ENCODE results near the gene MPG. TPM values are rescaled to one million over a fixed set of nuclear protein-coding genes. Genes with fewer than 3 reads are reported as not detected.

MPG gene
- polyA plus RNA-seq, 3 donors, result 32.5 to 86.9 (median 70.6) TPM

DNA sequence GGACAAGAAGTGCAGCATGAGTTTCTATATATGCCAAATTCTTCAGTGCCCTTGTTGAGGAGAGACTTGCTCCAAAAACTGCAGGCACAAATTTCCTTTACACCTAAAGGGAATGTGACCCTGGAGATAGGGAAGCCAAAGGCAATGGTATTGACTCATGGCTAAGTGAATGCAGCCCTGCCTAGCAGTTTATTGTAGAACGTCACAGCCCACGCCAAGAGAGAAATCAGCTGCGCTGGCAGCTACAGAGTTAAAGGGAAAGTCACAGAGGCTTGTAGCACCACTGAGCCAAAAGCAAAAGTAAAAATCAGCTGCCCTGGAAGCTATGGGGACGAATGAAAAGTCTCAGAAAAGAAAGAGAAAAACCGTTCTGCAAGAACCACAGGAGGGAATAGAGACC, 34.7 kb upstream of the MPG start:
- Histone ChIP-seq H3K4me1 (ENCODE audit: control insufficient read depth in 1 of 2, insufficient read depth in 2 of 2, low read length in 2 of 2) (peaks cover 0 to 7% of the 10 kb centered on the region in 2 donors), H3K4me3 (replicated peaks in 1 of 3; ENCODE audit: low read depth in 2 of 3, low read length in 3 of 3) (no peak overlapping the region), H3K27me3 (ENCODE audit: control insufficient read depth in 2 of 2, insufficient read depth in 2 of 2, low read length in 2 of 2) (no peaks in the 10 kb centered on the region), H4K20me1 (ENCODE audit: insufficient read depth, low read length) (no peaks in the 10 kb centered on the region), H2AFZ (ENCODE audit: insufficient read depth, low read depth, low read length, poor library complexity, severe bottlenecking) (no peak overlapping the region), H3K9me3 (replicated peaks in 1 of 2; ENCODE audit: control insufficient read depth in 1 of 2, insufficient read depth in 1 of 2, low read length in 2 of 2) (no peaks in the 10 kb centered on the region), H3K36me3 (replicated peaks in 1 of 2; ENCODE audit: control insufficient read depth in 1 of 2, insufficient read depth in 2 of 2, low read length in 2 of 2) (peaks cover 45 to 63% of the 10 kb centered on the region in 2 donors), H3K9ac (ENCODE audit: insufficient read depth, low read length, poor library complexity, severe bottlenecking) (no peak overlapping the region), H3K79me2 (ENCODE audit: insufficient read depth, low read length) (peaks cover 4% of the 10 kb centered on the region), H3K27ac (ENCODE audit: low read depth in 1 of 2, low read length in 2 of 2) (no peak overlapping the region), H3K4me2 (replicated peaks; ENCODE audit: extremely low read depth, low read length, poor library complexity, severe bottlenecking) (no peak overlapping the region)
- Mint-ChIP-seq H3K9me3 (no peaks in the 10 kb centered on the region), H3K4me1 (peaks cover 16% of the 10 kb centered on the region), H3K36me3 (peaks cover 54 to 62% of the 10 kb centered on the region in 2 donors), H3K27ac (no peak overlapping the region), H3K27me3 (ENCODE audit: low read depth in 3 of 3) (peaks cover 0 to 2% (median 0%) of the 10 kb centered on the region in 3 donors), H3K4me3 (no peak overlapping the region)
- TF ChIP-seq, protein P1, sequence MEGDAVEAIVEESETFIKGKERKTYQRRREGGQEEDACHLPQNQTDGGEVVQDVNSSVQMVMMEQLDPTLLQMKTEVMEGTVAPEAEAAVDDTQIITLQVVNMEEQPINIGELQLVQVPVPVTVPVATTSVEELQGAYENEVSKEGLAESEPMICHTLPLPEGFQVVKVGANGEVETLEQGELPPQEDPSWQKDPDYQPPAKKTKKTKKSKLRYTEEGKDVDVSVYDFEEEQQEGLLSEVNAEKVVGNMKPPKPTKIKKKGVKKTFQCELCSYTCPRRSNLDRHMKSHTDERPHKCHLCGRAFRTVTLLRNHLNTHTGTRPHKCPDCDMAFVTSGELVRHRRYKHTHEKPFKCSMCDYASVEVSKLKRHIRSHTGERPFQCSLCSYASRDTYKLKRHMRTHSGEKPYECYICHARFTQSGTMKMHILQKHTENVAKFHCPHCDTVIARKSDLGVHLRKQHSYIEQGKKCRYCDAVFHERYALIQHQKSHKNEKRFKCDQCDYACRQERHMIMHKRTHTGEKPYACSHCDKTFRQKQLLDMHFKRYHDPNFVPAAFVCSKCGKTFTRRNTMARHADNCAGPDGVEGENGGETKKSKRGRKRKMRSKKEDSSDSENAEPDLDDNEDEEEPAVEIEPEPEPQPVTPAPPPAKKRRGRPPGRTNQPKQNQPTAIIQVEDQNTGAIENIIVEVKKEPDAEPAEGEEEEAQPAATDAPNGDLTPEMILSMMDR (IDR thresholded peaks at IDR 0.05), result no peak
- WGBS (ENCODE audit: insufficient coverage), result 94% methylated on average over 3 of the region's 5 CpGs
- intact Hi-C loops (cut with micrococcal nuclease), result no loop called here
- no peak for DNase-seq

DNA sequence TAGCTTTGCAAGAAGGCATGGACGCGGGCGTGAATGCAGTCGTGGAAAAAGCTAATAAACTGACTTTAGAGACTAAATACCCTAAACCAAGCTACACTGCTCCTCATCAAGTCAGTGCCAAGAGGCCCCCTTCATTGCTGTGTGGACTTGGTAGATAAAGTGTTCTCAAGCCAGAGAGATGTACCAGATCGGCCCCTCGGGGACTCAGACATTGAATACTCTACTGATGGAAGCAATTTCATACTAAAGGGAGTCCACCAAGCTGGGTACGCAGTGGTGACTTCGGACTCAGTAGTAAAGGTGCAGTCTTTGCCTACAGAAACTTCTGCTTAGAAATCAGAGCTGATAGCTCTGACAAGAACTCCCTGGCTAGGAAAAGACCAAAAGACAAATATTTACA, 33.4 kb upstream of the MPG start:
- no peak overlapping the region for H3K4me3 Mint-ChIP-seq
- Histone ChIP-seq H3K4me1 (ENCODE audit: control insufficient read depth in 1 of 2, insufficient read depth in 2 of 2, low read length in 2 of 2) (no peaks in the 10 kb centered on the region), H3K9me3 (replicated peaks in 1 of 2; ENCODE audit: control insufficient read depth in 1 of 2, insufficient read depth in 1 of 2, low read length in 2 of 2) (no peaks in the 10 kb centered on the region), H3K27ac (ENCODE audit: low read depth in 1 of 2, low read length in 2 of 2) (no peak overlapping the region), H3K79me2 (ENCODE audit: insufficient read depth, low read length) (peaks cover 10% of the 10 kb centered on the region), H4K20me1 (ENCODE audit: insufficient read depth, low read length) (no peaks in the 10 kb centered on the region), H3K4me3 (replicated peaks in 1 of 3; ENCODE audit: low read depth in 2 of 3, low read length in 3 of 3) (no peak overlapping the region), H3K4me2 (replicated peaks; ENCODE audit: extremely low read depth, low read length, poor library complexity, severe bottlenecking) (no peak overlapping the region), H2AFZ (ENCODE audit: insufficient read depth, low read depth, low read length, poor library complexity, severe bottlenecking) (no peak overlapping the region), H3K27me3 (ENCODE audit: control insufficient read depth in 2 of 2, insufficient read depth in 2 of 2, low read length in 2 of 2) (no peaks in the 10 kb centered on the region), H3K36me3 (replicated peaks in 1 of 2; ENCODE audit: control insufficient read depth in 1 of 2, insufficient read depth in 2 of 2, low read length in 2 of 2) (peaks cover 45 to 66% of the 10 kb centered on the region in 2 donors), H3K9ac (ENCODE audit: insufficient read depth, low read length, poor library complexity, severe bottlenecking) (no peak overlapping the region)
- TF ChIP-seq, protein P1 (IDR thresholded peaks at IDR 0.05), result no peak
- WGBS (ENCODE audit: insufficient coverage), result 92% methylated on average over 4 of the region's 8 CpGs
- H3K9me3 Mint-ChIP-seq, result no peaks in the 10 kb centered on the region
- intact Hi-C loops (cut with micrococcal nuclease), result no loop called here
- H3K4me1 Mint-ChIP-seq, result peaks cover 6% of the 10 kb centered on the region
- H3K27ac Mint-ChIP-seq, result no peak overlapping the region
- H3K27me3 Mint-ChIP-seq (ENCODE audit: low read depth in 3 of 3), result peaks cover 0 to 7% (median 0%) of the 10 kb centered on the region in 3 donors
- peaks cover 55 to 71% of the 10 kb centered on the region in 2 donors for H3K36me3 Mint-ChIP-seq
- DNase-seq, result no peak
